HL-60 (cell line): ENCODE results near the gene ARAP2.

Source experiments
- CTCF ChIP-seq: IDR thresholded peaks from one replicate; pipeline ENCODE4 v1.5.1; 2011; ENCODE audit warnings: low read length, control low read depth, inconsistent platforms; ENCODE audit not compliant: insufficient read depth
- POLR2AphosphoS5 ChIP-seq: IDR thresholded peaks from 2 replicates; pipeline ENCODE4 v1.6.1; 2012; ENCODE audit warnings: low read depth
- TF ChIP-seq, protein P1 (sequence below): IDR thresholded peaks from 2 replicates; pipeline ENCODE4 v1.6.1; 2012; ENCODE audit warnings: low read depth; ENCODE audit not compliant: insufficient replicate concordance

GRCh38 chr4:36088542-36088941 lies 155.8 kb downstream of the ARAP2 start:
- TF ChIP-seq CTCF (no peak), POLR2AphosphoS5 (no peak)
- TF ChIP-seq, protein P1, sequence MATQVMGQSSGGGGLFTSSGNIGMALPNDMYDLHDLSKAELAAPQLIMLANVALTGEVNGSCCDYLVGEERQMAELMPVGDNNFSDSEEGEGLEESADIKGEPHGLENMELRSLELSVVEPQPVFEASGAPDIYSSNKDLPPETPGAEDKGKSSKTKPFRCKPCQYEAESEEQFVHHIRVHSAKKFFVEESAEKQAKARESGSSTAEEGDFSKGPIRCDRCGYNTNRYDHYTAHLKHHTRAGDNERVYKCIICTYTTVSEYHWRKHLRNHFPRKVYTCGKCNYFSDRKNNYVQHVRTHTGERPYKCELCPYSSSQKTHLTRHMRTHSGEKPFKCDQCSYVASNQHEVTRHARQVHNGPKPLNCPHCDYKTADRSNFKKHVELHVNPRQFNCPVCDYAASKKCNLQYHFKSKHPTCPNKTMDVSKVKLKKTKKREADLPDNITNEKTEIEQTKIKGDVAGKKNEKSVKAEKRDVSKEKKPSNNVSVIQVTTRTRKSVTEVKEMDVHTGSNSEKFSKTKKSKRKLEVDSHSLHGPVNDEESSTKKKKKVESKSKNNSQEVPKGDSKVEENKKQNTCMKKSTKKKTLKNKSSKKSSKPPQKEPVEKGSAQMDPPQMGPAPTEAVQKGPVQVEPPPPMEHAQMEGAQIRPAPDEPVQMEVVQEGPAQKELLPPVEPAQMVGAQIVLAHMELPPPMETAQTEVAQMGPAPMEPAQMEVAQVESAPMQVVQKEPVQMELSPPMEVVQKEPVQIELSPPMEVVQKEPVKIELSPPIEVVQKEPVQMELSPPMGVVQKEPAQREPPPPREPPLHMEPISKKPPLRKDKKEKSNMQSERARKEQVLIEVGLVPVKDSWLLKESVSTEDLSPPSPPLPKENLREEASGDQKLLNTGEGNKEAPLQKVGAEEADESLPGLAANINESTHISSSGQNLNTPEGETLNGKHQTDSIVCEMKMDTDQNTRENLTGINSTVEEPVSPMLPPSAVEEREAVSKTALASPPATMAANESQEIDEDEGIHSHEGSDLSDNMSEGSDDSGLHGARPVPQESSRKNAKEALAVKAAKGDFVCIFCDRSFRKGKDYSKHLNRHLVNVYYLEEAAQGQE = no peak
